ENCODE measurements around the gene RPA1. TPM values are rescaled to one million over a fixed set of nuclear protein-coding genes. Genes with fewer than 3 reads are reported as not detected.

The RPA1 gene
- total and polyA plus RNA-seq, 9 of the 15 experiments (the other 6 are each of a cell fraction or from before 2014, with no cell fraction given) = 25.2 to 125 (median 47.4) TPM

DNA sequence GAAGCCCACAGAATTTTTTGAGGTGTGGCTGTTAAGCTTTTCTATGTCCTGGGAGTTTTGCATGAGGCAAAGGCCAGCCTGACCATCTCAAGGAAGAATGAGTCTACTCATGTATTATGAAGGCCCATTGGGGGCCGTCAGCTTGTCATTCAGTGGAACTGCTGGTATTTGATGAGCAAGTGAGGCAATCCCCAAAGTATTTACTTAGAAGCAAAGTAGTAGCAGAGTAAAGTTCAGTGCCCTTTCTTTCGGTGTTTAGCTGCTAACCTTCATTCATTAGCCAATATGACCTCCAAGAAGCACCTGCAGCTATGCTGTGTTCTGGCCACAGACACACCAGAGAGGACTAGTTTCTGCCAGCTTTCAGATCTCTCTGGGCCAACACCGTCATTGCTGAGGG, 80.2 kb downstream of the RPA1 start (continued):
- no peak for TF ChIP-seq TAF9B (IDR thresholded peaks at IDR 0.05; ENCODE audit: partially characterized antibody)
- no peak for TF ChIP-seq POLR2AphosphoS5 (IDR thresholded peaks at IDR 0.05; ENCODE audit: control insufficient read depth, insufficient read depth, low read depth, low read length)
- no peak for TF ChIP-seq ERF (CRISPR knock-in tag; IDR thresholded peaks at IDR 0.05)
- no peak for TF ChIP-seq SMC3 (conservative IDR thresholded peaks at IDR 0.05; ENCODE audit: insufficient read depth, low read depth, low read length)

DNA sequence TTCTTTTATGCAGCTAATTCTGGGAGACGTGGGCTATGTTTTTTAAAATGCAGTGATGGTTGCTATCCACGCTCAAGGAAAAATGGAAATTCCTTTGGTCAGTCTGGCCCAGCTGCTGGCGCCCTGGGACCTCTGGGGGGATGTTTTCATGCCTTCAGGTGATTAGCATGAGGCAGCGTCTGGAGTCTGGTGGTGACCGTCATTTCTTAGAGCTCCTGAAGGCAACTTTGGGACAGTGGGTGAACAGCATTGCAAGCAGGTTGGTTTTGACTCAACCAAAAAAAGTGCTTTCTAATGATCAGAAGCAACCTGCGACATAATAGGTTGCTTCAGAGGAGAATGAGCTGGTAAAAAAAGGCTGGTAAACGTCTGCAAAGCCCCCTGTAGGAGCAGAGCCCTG, 82.3 kb downstream of the RPA1 start:
- no peak for DNase-seq (ENCODE audit: extremely low read depth in 1 of 4, low spot score in 3 of 4)
- no peaks in the 10 kb centered on the region for H3K9me3 ChIP-seq (replicated peaks; ENCODE audit: control insufficient read depth, insufficient read depth, low read depth, low read length)

More for the DNA sequence above, 82.3 kb downstream of the RPA1 start:
- H3K4me2 ChIP-seq (ENCODE audit: insufficient read depth, low read length) = no peak overlapping the region
- no peak overlapping the region for H2AFZ ChIP-seq (ENCODE audit: low read depth, low read length)
- no TSS peak for BruUV-seq (replicated peaks)
- ATAC-seq (no peak), FAIRE-seq (no peak)
- H3K27ac ChIP-seq (ENCODE audit: extremely low read depth, low read depth, low read length) = no peak overlapping the region
- intact Hi-C loops (cut with micrococcal nuclease) = no loop called here
- H3K9me1 ChIP-seq (ENCODE audit: control insufficient read depth, insufficient read depth, low read length) = no peaks in the 10 kb centered on the region
- in situ Hi-C loops (cut with MboI) = loop anchor here (25.0 kb wide), 1 partner anchor 325 kb away; no protein-coding TSS in a partner anchor
- H3K4me1 ChIP-seq (replicated peaks in 1 of 2; ENCODE audit: control insufficient read depth in 2 of 2, insufficient read depth in 2 of 2, low read length in 2 of 2) = peaks cover 0 to 16% of the 10 kb centered on the region in 2 experiments; a peak in 2 of 5 replicates
- H3K9ac ChIP-seq (ENCODE audit: insufficient read depth in 1 of 2, low read depth in 2 of 2, low read length in 2 of 2) = no peak overlapping the region
- H4K20me1 ChIP-seq (replicated peaks; ENCODE audit: control insufficient read depth, insufficient read depth, low read length) = no peaks in the 10 kb centered on the region
- no peaks in the 10 kb centered on the region for H3K36me3 ChIP-seq (ENCODE audit: control insufficient read depth, insufficient read depth, low read length)
- WGBS (ENCODE audit: insufficient coverage, low coverage, missing lambda C conversion rate) = 1% methylated on average over 7 of the region's 7 CpGs
- POLR2A ChIA-PET = interaction anchor here (0.6 to 0.7 kb wide), 2 partner anchors 48 to 197 kb away, joined by 3 read pairs; no protein-coding TSS in a partner anchor
- TF ChIP-seq GTF2E2 (tag; IDR thresholded peaks at IDR 0.05) = no peak
- no peak for TF ChIP-seq ZNF316 (IDR thresholded peaks at IDR 0.05)
- no peak for TF ChIP-seq CBX3 (IDR thresholded peaks at IDR 0.05; ENCODE audit: borderline replicate concordance in 1 of 2, low read length in 2 of 2)
- no peak for TF ChIP-seq BRCA1 (IDR thresholded peaks at IDR 0.05)
- TF ChIP-seq BRCA1 (CRISPR knock-in tag; IDR thresholded peaks at IDR 0.05) = no peak
- no peak for TF ChIP-seq ZNF644 (tag; IDR thresholded peaks at IDR 0.05; ENCODE audit: low read depth)
- no peak for TF ChIP-seq RCOR1 (IDR thresholded peaks at IDR 0.05; ENCODE audit: borderline replicate concordance in 1 of 2, low read depth in 2 of 2, low read length in 2 of 2)
- TF ChIP-seq, protein P1, sequence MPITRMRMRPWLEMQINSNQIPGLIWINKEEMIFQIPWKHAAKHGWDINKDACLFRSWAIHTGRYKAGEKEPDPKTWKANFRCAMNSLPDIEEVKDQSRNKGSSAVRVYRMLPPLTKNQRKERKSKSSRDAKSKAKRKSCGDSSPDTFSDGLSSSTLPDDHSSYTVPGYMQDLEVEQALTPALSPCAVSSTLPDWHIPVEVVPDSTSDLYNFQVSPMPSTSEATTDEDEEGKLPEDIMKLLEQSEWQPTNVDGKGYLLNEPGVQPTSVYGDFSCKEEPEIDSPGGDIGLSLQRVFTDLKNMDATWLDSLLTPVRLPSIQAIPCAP (CRISPR knock-in tag; IDR thresholded peaks at IDR 0.05; ENCODE audit: borderline replicate concordance) = no peak
- no peak for TF ChIP-seq SMAD4 (CRISPR knock-in tag; conservative IDR thresholded peaks at IDR 0.05)
- no peak for TF ChIP-seq ZNF75A (CRISPR knock-in tag; IDR thresholded peaks at IDR 0.05)
- TF ChIP-seq HNRNPL (IDR thresholded peaks at IDR 0.05; ENCODE audit: low read depth, low read length) = no peak
- no peak for TF ChIP-seq TCF7L2 (IDR thresholded peaks at IDR 0.05; ENCODE audit: low read depth, low read length)
- TF ChIP-seq PML (IDR thresholded peaks at IDR 0.05; ENCODE audit: low read length) = no peak
- TF ChIP-seq HMG20B (CRISPR knock-in tag; IDR thresholded peaks at IDR 0.05) = no peak
- no peak for TF ChIP-seq MIER1 (IDR thresholded peaks at IDR 0.05; ENCODE audit: low read depth)
- TF ChIP-seq RFX7 (CRISPR knock-in tag; IDR thresholded peaks at IDR 0.05) = no peak
- no peak for TF ChIP-seq KDM4B (IDR thresholded peaks at IDR 0.05; ENCODE audit: borderline replicate concordance in 2 of 2, low read depth in 1 of 2)
- H3K79me2 ChIP-seq (ENCODE audit: control insufficient read depth, insufficient read depth, low read length) = no peaks in the 10 kb centered on the region
- CTCF ChIA-PET (ENCODE audit: low intra/inter-chr PET ratio) = no interaction called here
- H3K27me3 ChIP-seq (ENCODE audit: control insufficient read depth in 2 of 2, insufficient read depth in 2 of 2, low read length in 2 of 2) = peaks cover 30 to 59% of the 10 kb centered on the region in 2 experiments
- no peak overlapping the region for H3K4me3 ChIP-seq
